Daoy (cell line): ENCODE measurements around the gene EPHA8. TPM values are rescaled to one million over a fixed set of nuclear protein-coding genes. Genes with fewer than 3 reads are reported as not detected.

Experiments used
- DNase-seq: peaks from one replicate; pipeline ENCODE4 v3.0.0-alpha.2; 2015; ENCODE audit warnings: low read depth
- total RNA-seq: library from RNA; depleted of rRNA; stranded (reverse); fragments of >200 nt; shearing (Covaris generic); gene quantifications from 2 replicates; pipeline ENCODE4 v1.2.3, GENCODE V29; 2014; rRNA removed

The EPHA8 gene
- total RNA-seq, 1 experiment from 2014 or later: not detected

GRCh38 chr1:22645931-22646330 is 82.6 kb downstream of the EPHA8 start:
- no peak for DNase-seq

GRCh38 chr1:22646384-22646783 is 83.1 kb downstream of the EPHA8 start:
- DNase-seq: no peak

GRCh38 chr1:22650089-22650693 is 86.9 kb downstream of the EPHA8 start:
- DNase-seq: no peak

GRCh38 chr1:22651941-22652856 is 88.9 kb downstream of the EPHA8 start:
- no peak for DNase-seq

GRCh38 chr1:22652881-22653316 is 89.6 kb downstream of the EPHA8 start, which contains the start of gene C1QB:
C1QB (plus strand) TSS chr1:22653236; CDS start chr1:22659463, 6,227 bp downstream.
- DNase-seq: no peak

Other genes with a start within 250 kb of the EPHA8 start
- gene ZBTB40, start 111.6 kb upstream of the EPHA8 start, total RNA-seq: 10.7 and 13.0 TPM in 2 replicates
- gene C1QA, start 73.1 kb downstream of the EPHA8 start, total RNA-seq: not detected in 2 replicates
- not detected in 2 replicates for gene C1QC, start 80.1 kb downstream of the EPHA8 start, total RNA-seq
- not detected in 2 replicates for gene C1QB, start 89.7 kb downstream of the EPHA8 start, total RNA-seq
- 80.0 and 94.2 TPM in 2 replicates for gene EPHB2, start 147.3 kb downstream of the EPHA8 start, total RNA-seq